Activated CD8-positive, alpha-beta memory T cell treated with anti-CD3 and anti-CD28 coated beads, Interleukin-2, amount 50 U/mL, for 48 hours (primary cell): ENCODE data around the gene GOLGA6L4.
"Not testable (repeated sequence)": the region's sequence is repeated elsewhere in the genome, so short reads cannot be mapped to it uniquely, and the experiment has no call there.

Experiments
- DNase-seq: peaks from one replicate; pipeline ENCODE4 v3.0.0-alpha.2; 2020

The GOLGA6L4 gene, protein sequence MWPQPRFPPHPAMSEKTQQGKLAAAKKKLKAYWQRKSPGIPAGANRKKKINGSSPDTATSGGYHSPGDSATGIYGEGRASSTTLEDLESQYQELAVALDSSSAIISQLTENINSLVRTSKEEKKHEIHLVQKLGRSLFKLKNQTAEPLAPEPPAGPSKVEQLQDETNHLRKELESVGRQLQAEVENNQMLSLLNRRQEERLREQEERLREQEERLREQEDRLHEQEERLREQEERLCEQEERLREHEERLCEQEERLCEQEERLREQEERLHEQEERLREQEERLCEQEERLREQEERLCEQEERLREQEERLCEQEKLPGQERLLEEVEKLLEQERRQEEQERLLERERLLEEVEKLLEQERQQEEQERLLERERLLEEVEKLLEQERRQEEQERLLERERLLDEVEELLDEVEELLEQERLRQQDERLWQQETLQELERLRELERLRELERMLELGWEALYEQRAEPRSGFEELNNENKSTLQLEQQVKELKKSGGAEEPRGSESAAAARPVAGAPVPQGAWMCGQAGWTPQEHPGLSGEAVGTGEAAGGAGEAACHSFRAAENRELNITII

DNA sequence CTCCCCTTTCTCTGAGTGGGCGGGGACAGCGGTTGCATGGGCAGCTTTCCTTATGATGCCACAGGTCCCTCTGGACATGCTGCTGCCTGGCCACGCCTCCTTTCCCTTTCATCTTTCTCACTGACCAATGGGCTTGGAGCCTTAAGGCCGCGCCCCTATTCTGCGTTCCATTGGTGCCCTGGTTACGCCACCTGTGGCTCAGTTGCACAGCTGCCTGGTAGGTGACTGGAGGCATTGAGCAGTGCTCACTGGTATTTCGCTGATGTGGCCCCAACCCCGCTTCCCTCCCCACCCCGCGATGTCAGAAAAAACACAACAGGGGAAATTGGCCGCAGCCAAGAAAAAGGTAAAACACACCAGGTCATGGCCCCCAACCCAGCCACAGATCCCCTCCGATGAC, at the start of gene GOLGA6L4:
GOLGA6L4 (plus strand) TSS at position 201 of the 400 bp plus-strand sequence; CDS start at position 263, 62 bp downstream.
- DNase-seq: not testable (repeated sequence)

GRCh38 chr15:84192982-84193381, 42.6 kb upstream of the GOLGA6L4 start:
- not testable (repeated sequence) for DNase-seq

DNA sequence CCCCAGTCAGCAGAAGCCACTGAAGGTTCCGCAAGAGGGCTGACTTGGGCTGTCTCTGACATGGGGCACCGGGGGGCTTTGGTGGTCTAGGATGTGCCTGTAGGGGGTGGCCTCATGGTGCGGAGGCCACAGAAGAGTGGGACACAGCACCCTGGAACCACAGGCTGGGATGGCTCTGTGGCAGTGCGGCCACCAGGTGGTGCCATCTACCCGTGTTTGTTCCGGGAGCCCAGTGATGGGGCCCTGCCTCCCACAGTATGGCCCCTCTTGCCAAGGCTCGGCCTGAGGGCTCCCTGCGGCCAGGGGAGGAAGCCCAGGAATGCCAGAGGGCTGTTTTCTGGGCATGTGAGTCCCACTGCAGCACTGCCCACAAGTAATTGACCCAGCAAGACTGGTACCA, 40.0 kb upstream of the GOLGA6L4 start:
- not testable (repeated sequence) for DNase-seq

DNA sequence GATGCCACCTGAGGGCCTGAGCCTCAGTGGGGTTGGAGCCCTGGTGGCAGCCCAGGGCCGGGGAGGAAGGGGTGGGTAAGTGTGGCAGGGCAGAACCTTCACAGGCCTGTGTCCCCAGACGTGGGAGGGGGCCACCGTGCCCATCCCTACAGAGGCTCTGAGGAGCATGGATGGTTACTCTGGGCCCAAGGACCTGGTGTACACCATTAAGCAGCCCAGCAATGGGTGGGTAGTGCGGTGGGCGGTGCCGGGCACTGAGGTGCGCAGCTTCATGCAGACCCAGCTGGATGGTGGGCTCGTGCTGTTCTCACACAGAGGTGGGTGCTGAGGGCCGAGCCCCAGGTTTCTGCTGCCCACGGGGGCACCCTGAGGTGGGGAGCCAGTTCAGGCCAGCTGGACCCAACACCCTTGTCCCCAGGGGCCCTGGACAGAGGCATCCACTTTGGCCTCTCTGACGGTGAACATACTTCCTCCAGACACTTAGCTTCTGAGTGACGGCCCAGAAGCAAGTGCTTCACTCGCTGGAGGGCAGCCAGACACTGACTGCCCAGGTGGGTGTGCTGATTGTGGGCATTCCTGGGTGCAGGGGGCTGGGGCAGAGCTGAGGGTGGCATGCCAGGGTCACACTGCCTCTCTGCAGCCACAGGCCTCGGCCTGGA, 38.9 kb upstream of the GOLGA6L4 start:
- not testable (repeated sequence) for DNase-seq

DNA sequence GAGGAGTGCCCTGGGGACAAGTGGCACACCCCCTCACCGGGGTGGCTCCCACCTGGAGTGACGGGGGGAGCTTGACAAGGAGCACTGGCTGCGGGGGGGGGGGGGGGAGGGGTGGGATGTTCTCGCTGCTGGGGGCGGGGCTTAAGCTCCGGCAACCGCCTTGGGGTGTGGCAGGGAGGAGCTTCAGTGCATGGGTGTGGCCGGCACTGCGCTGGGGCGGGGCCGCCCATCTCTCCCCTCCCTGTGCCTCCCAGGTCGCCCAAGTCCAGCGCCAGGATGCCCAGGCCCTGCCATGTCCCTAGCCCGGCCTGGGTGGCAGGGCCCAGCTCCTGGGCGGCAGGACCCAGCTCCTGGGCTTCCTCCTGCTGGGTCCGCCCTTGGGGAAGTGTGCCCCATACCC, 35.7 kb upstream of the GOLGA6L4 start:
- peak; percentile 40 for DNase-seq

- DNase-seq: peak; percentile 53
Measured at GRCh38 chr15:84246441-84246840, 10.9 kb downstream of the GOLGA6L4 start.
